Stimulated activated CD4-positive, alpha-beta T cell treated with anti-CD3 and anti-CD28 coated beads, Interleukin-12 subunit alpha, Interleukin-12 subunit beta, amount 100 ng/mL, for 4 hours (primary cell): Measurements from ENCODE around the gene TBCCD1.
"Not testable (repeated sequence)": the region's sequence is repeated elsewhere in the genome, so short reads cannot be mapped to it uniquely, and the experiment has no call there.

Experiments
- DNase-seq: peaks from one replicate; pipeline ENCODE4 v3.0.0-alpha.2; 2020

The TBCCD1 gene

GRCh38 chr3:186517218-186517617 is 49.9 kb downstream of the TBCCD1 start:
- DNase-seq = no peak

- DNase-seq = no peak
These were observed 50.5 kb downstream of the TBCCD1 start for GRCh38 chr3:186516646-186517045.

- DNase-seq = no peak
These were observed 52.0 kb downstream of the TBCCD1 start for GRCh38 chr3:186515125-186515524.

GRCh38 chr3:186514296-186515002 is 52.7 kb downstream of the TBCCD1 start:
- no peak for DNase-seq

- no peak for DNase-seq
These were observed 53.8 kb downstream of the TBCCD1 start for GRCh38 chr3:186513386-186513785.

- DNase-seq = no peak
These were observed 54.4 kb downstream of the TBCCD1 start for GRCh38 chr3:186512570-186513302.

- DNase-seq = no peak
These were observed 55.4 kb downstream of the TBCCD1 start for GRCh38 chr3:186511702-186512101.

- no peak for DNase-seq
These were observed 55.9 kb downstream of the TBCCD1 start for GRCh38 chr3:186511245-186511644.

- DNase-seq = no peak
These were observed 56.6 kb downstream of the TBCCD1 start for GRCh38 chr3:186510374-186511079.

- no peak for DNase-seq
These were observed 57.7 kb downstream of the TBCCD1 start for GRCh38 chr3:186509423-186509822.

GRCh38 chr3:186506857-186507256 is 60.3 kb downstream of the TBCCD1 start:
- no peak for DNase-seq

GRCh38 chr3:186506191-186506739 is 60.9 kb downstream of the TBCCD1 start:
- DNase-seq = no peak

GRCh38 chr3:186502966-186503712 is 64.0 kb downstream of the TBCCD1 start:
- DNase-seq = no peak

- no peak for DNase-seq
These were observed 64.8 kb downstream of the TBCCD1 start for GRCh38 chr3:186502138-186502948.

GRCh38 chr3:186499949-186500348 is 67.2 kb downstream of the TBCCD1 start:
- DNase-seq = not testable (repeated sequence)

- not testable (repeated sequence) for DNase-seq
These were observed 69.1 kb downstream of the TBCCD1 start for GRCh38 chr3:186498022-186498421.

GRCh38 chr3:186497608-186498007 is 69.5 kb downstream of the TBCCD1 start:
- DNase-seq = no peak

GRCh38 chr3:186496635-186497034 is 70.5 kb downstream of the TBCCD1 start:
- no peak for DNase-seq
